ENCODE results near the gene EFCAB14. TPM values are rescaled to one million over a fixed set of nuclear protein-coding genes. Genes with fewer than 3 reads are reported as not detected.
"Not testable (repeated sequence)": the region's sequence is repeated elsewhere in the genome, so short reads cannot be mapped to it uniquely, and the experiment has no call there.

The EFCAB14 gene
- polyA plus RNA-seq, 3 donors: 31.4 to 75.5 (median 49.8) TPM

DNA sequence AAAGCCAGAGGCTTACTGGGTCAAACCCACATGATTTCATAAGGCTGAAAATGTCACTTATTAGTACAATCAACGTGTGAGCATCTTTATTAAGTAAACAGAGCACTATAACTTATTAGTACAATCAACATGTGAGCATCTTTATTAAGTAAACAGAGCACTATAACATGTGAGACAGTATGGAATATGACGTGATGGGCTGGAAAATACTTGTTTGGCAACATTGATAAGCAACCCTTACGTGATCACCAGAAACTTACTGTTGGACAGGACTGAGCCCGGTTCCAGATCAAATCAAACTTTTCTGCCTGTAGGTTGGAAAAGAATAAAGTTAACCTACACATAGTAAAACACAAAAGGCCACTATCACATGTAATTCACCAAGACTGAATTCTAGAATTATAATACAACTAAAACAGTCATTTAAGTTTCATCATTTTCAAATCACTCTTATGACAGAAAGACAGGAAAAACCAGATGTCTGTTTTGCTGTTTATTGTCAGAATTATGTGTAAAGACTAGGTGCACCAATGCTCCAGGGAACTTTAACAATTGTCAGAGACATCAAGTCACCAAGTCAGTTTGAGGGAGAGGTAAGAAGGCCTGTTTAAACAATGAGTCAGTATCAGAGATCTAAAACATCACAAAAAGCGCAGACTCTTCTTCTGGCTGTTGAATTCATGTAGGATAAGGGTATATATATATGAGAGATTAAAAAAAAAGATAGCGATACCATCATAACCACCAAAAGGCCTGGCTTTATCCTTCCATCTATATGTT is 66.4 kb downstream of the EFCAB14 start:
- no peaks in the 10 kb centered on the region for H4K20me1 ChIP-seq (ENCODE audit: insufficient read depth, low read length)
- peaks cover 39 to 79% of the 10 kb centered on the region in 2 donors for H3K36me3 ChIP-seq (replicated peaks in 1 of 2; ENCODE audit: control insufficient read depth in 1 of 2, insufficient read depth in 2 of 2, low read length in 2 of 2)
- H3K27me3 ChIP-seq (ENCODE audit: control insufficient read depth in 2 of 2, insufficient read depth in 2 of 2, low read length in 2 of 2): no peaks in the 10 kb centered on the region
- no peak for DNase-seq
- no peak overlapping the region for H3K4me2 ChIP-seq (replicated peaks; ENCODE audit: extremely low read depth, low read length, poor library complexity, severe bottlenecking)
- no peak overlapping the region for H3K9ac ChIP-seq (ENCODE audit: insufficient read depth, low read length, poor library complexity, severe bottlenecking)
- H3K27me3 Mint-ChIP-seq (ENCODE audit: low read depth in 3 of 3): no peaks in the 10 kb centered on the region
- H3K4me1 ChIP-seq (ENCODE audit: control insufficient read depth in 1 of 2, insufficient read depth in 2 of 2, low read length in 2 of 2): no peaks in the 10 kb centered on the region
- H3K27ac ChIP-seq (ENCODE audit: low read depth in 1 of 2, low read length in 2 of 2): no peak overlapping the region
- no peak overlapping the region for H3K27ac Mint-ChIP-seq
- H3K4me1 Mint-ChIP-seq: no peaks in the 10 kb centered on the region
- WGBS (ENCODE audit: insufficient coverage): no CpG with 5 or more reads among the region's 6 CpGs
- intact Hi-C loops (cut with micrococcal nuclease): no loop called here
- no peak overlapping the region for H3K4me3 ChIP-seq (replicated peaks in 1 of 3; ENCODE audit: low read depth in 2 of 3, low read length in 3 of 3)
- no peak overlapping the region for H3K4me3 Mint-ChIP-seq
- H2AFZ ChIP-seq (ENCODE audit: insufficient read depth, low read depth, low read length, poor library complexity, severe bottlenecking): no peak overlapping the region
- peaks cover 0 to 9% of the 10 kb centered on the region in 2 donors for H3K9me3 ChIP-seq (replicated peaks in 1 of 2; ENCODE audit: control insufficient read depth in 1 of 2, insufficient read depth in 1 of 2, low read length in 2 of 2)
- no peak for TF ChIP-seq CTCF (IDR thresholded peaks at IDR 0.05)
- H3K9me3 Mint-ChIP-seq: peaks cover 0 to 19% (median 9%) of the 10 kb centered on the region in 7 donors
- no peaks in the 10 kb centered on the region for H3K79me2 ChIP-seq (ENCODE audit: insufficient read depth, low read length)
- H3K36me3 Mint-ChIP-seq: peaks cover 61 to 77% of the 10 kb centered on the region in 2 donors

GRCh38 chr1:46651152-46651551 is 67.8 kb downstream of the EFCAB14 start:
- H3K79me2 ChIP-seq (ENCODE audit: insufficient read depth, low read length); H2AFZ ChIP-seq (ENCODE audit: insufficient read depth, low read depth, low read length, poor library complexity, severe bottlenecking); intact Hi-C loops (cut with micrococcal nuclease); H4K20me1 ChIP-seq (ENCODE audit: insufficient read depth, low read length); H3K4me3 Mint-ChIP-seq; H3K4me1 Mint-ChIP-seq; H3K4me1 ChIP-seq (ENCODE audit: control insufficient read depth in 1 of 2, insufficient read depth in 2 of 2, low read length in 2 of 2); H3K27ac ChIP-seq (ENCODE audit: low read depth in 1 of 2, low read length in 2 of 2); H3K9me3 ChIP-seq (replicated peaks in 1 of 2; ENCODE audit: control insufficient read depth in 1 of 2, insufficient read depth in 1 of 2, low read length in 2 of 2); H3K4me2 ChIP-seq (replicated peaks; ENCODE audit: extremely low read depth, low read length, poor library complexity, severe bottlenecking); H3K27ac Mint-ChIP-seq; H3K27me3 Mint-ChIP-seq (ENCODE audit: low read depth in 3 of 3); H3K4me3 ChIP-seq (replicated peaks in 1 of 3; ENCODE audit: low read depth in 2 of 3, low read length in 3 of 3); H3K27me3 ChIP-seq (ENCODE audit: control insufficient read depth in 2 of 2, insufficient read depth in 2 of 2, low read length in 2 of 2); DNase-seq; H3K9ac ChIP-seq (ENCODE audit: insufficient read depth, low read length, poor library complexity, severe bottlenecking): not testable (repeated sequence)
- Mint-ChIP-seq H3K36me3 (peaks cover 65 to 74% of the 10 kb centered on the region in 2 donors), H3K9me3 (peaks cover 0 to 19% (median 9%) of the 10 kb centered on the region in 7 donors)
- H3K36me3 ChIP-seq (replicated peaks in 1 of 2; ENCODE audit: control insufficient read depth in 1 of 2, insufficient read depth in 2 of 2, low read length in 2 of 2): peaks cover 37 to 76% of the 10 kb centered on the region in 2 donors
- no CpG with 5 or more reads among the region's 3 CpGs for WGBS (ENCODE audit: insufficient coverage)
